ENCODE data around the gene EXOSC5.
"Not testable (repeated sequence)": the region's sequence is repeated elsewhere in the genome, so short reads cannot be mapped to it uniquely, and the experiment has no call there.

EXOSC5 gene

DNA sequence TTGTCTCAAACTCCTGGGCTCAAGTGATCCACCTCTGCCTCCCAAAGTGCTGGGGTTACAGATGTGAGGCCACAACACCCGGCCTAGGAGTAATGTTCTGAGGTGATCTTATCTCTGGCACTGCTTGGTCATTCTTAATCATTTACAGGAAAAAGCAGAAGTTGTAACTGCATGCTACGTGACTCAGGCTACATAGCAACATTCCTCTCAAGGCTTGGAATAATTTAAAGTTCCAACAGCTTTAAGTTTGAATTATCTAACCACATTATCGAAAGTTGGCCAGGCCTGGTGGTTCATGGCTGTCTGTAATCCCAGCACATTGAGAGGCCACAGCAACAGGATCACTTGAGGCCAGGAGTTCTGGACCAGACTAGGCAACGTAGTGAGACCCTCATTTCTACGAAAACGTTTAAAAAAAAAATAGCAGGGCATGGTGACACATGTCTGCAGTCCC is 29.3 kb downstream of the EXOSC5 start:
- no peak for DNase-seq (ENCODE audit: low read depth in 2 of 2)

DNA sequence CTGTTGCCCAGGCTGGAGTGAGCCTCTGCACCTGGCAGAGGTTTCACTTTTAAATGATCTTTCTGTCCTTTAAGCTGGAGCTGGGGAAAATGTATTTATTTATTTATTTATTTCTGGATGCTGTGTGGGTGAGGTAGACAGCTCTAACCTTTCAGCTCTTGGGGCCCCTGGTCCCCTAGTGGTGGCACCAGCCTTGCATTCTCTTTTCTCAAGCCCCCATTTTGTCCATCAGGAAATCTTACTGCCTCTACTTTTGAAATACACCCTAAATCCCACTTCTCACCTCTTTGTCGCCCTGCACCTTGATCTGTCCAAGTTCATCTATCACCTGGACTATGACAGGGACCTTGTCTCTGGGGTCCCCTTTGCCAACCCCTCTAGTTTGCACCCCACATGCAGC is 31.1 kb downstream of the EXOSC5 start:
- DNase-seq (ENCODE audit: low read depth in 2 of 2): no peak

DNA sequence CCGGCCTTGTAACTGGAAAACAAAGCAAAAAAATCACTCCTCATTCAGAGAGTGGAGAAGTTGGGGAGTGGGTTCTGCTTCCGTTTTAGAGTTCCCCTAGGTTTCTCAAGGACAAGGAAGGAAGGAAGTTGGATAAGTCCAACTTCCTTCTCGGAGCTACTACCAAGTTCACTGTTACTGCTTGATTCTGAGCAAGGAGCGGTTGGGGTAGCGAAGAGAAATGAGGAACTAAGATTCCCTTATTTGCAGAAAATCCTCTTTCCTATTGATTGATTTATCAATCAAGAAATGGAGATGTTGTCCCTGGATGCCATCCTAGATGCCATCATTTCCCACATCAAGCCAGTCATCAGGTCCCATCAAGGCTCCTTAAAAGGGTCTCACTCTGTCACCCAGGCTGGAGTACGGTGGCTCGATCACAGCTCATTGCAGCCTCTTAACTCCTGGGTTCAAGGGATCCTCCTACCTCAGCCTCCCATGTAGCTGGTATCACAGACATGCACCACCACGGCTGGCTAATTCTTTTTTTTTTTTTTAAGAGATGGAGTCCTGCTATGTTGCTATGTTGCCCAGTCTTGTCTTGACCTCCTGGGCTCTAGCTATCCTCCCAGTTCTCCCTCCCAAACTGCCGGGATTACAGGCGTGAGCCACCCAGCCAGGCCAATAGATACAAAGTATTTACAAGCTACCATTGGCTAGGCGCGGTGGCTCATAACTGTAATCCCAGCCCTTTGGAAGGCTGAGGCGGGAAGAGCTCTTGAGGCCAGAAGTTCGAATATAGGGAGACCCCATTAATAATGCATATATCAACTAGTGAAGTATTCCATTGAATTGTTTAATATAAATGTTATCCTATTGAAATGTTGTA is 32.4 kb downstream of the EXOSC5 start:
- DNase-seq (ENCODE audit: low read depth in 2 of 2): no peak

DNA sequence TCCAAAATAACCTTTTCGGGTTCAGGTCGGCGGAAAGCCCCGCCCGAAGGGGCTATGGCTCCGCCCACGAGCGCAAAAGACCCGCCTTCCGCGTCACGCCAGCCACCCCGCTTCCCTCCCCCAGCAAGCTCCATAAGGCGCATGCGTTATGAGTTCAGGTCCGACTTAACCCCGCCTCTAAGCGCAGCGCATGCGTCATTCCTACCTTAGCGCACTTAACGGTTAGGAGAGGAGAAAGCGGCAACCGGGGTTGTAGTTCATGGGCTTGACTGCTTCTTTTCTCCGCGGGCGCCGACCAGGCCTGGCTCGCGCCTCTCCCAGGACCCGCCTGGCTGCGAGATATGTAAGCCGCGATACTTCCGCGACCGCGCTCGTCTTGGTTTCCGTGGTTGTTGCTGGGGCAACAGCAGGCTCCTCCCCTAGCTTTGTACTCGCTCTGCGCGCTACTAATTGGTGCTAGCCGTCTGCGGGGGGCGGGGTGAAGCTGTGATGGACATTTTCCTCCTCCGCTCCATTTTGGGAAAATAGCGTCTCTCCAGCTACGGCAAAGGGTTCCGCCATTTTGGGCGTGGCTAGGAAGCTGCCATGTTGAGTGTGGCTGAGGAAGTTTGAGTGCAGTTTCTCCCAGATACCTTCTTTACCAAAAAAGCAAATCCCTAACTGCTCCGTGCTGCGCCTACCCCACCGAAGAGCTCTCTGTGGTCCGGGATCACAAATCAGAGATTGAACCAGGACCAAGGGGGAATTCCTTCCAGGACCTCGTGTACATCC is 33.2 kb downstream of the EXOSC5 start, which contains the start of gene B9D2:
TSS of gene B9D2 (minus strand) at position 397 of the 771 bp plus-strand sequence. CDS start 630 bp downstream, outside the sequence.
- peak; percentile 97 for DNase-seq (ENCODE audit: low read depth in 2 of 2)

DNA sequence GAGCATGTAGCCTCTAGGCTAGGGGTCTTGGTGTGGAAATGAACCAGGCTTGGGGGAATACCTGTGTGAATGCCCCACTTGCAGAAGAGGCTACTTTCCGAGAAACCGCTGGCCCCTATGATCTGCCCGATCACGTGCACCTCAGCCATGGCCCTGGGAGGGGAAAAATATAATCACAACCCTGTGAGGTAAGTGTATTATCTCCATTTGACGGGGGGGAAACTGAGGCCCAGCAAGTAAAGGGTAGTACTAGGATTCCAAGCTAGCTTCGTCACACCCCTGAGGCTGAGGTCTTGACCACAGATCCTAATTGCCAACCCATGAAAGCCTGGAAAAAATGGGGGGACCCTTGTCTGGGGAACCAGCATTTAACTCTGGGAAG is 33.8 kb downstream of the EXOSC5 start:
- DNase-seq (ENCODE audit: low read depth in 2 of 2): no peak

DNA sequence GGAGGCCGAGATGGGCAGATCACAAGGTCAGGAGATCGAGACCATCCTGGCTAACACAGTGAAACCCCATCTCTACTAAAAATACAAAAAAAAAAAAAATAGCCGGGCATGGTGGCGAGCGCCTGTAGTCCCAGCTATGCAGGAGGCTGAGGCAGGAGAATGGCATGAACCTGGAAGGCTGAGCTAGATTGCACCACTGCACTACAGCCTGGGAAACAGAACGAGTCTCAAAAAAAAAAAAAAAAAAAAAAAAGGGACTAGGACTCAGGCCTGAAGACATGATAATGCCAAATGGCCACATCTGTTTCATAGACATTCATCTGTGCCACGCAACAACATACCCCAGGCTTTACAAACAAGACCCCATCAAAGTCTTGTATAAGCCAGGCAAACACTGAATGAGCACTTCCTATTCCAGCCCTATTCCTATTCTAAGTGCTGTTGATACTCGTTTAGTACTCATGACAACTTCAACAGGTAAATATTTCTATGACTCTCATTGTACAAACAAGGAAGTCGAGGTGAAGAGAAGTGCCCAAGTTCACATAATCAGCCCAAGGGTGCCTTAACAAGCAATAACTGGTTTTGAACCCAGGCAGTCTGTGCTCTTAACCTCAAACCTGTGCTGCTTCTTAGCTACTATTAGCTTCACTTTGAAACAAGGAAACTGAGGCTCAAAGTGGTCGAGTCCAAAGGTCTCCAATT is 34.9 kb downstream of the EXOSC5 start:
- no peak for DNase-seq (ENCODE audit: low read depth in 2 of 2)

DNA sequence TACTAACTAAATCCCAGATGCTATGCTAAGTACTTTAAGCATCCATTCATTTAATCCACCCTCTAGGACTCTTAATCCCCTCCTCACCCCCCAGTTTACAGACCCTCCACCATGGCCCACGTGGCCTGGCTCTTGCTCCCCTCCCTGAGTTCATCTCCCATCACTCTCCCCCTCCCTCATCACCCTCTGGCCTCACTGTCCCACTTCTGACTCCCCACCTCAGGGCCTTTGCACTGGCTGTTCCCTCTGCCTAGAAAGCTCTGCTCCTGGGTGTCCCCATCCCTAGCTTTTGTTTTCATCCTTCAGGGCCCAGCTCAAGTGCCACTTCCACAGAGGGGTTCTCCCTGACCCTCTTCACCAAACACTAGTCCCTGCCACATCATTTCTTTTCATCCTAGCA is 37.4 kb downstream of the EXOSC5 start:
- no peak for DNase-seq (ENCODE audit: low read depth in 2 of 2)

DNA sequence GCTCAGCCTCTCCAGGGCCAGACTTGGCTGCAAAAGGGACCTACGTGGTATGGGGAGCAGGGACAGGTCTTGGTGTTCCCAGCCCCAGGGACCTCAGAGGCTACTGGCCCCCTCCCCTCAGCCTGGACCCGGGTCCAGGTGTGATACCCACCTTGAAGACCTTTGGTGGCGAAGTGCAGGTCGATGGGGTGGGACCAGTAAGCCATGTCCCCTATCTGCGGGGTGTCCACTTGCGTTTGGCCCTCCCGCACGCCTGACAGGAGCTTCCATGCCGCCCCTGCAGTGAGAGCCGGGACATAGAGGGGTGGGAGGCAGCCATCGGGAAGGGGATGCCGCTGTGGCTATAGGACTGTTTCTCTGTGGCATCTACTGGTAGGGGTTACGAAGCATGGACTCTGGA is 39.4 kb downstream of the EXOSC5 start:
- DNase-seq (ENCODE audit: low read depth in 2 of 2): no peak

DNA sequence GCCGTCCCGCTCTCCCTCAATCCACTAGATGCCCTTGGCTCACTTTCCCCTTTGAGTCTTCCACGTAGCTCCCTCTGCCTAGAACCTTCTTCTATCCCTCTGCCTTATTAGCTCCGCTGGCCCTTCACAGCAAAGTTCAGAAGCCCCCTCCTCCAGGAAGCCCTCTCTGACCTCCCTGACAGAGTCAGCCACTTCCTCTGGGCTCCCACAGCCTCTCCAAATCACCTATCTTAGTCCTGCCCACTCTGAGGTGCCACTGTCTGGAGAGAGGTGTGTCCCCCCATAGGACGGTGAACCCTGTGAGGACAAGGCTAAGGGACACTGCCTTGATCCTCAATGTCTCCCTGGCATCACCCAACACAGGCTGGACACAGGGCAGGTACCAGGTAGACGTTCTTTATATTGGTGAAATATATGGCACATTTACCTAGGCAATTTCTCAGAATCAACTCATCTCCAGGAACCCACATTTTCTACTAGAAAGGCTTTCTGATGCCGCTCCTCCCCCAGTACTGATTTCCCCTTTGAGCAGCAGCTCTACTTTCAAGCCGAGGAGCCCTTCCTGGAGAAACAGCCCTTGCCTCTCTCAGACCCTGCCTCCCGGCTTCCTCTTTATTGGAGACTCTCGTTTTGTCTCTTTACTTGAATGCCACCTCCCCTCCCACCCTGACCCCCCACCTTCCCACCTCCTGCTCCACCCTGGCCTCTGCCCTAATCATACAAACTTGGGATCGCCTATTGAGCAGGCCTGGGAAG is 40.0 kb downstream of the EXOSC5 start:
- DNase-seq (ENCODE audit: low read depth in 2 of 2): no peak

DNA sequence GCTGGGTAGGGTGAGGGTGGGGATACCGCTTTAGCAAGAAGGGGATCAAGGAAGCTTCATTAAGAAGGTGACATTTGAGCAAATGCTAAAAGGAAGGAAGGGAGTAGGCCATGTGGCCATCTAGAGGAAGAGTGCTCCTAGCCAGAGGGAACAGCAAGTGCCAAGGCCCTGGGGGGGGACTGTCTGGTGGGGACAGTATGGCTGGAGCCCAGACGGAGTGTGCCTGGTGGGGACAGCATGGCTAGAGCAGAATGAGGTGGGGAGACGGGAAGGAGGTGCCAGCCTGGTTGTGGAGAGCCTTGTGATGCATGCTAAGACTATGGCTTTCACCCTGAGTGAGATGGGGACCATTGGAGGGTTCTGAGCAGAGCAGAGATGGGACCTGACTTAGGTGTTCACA is 41.4 kb downstream of the EXOSC5 start:
- no peak for DNase-seq (ENCODE audit: low read depth in 2 of 2)

DNA sequence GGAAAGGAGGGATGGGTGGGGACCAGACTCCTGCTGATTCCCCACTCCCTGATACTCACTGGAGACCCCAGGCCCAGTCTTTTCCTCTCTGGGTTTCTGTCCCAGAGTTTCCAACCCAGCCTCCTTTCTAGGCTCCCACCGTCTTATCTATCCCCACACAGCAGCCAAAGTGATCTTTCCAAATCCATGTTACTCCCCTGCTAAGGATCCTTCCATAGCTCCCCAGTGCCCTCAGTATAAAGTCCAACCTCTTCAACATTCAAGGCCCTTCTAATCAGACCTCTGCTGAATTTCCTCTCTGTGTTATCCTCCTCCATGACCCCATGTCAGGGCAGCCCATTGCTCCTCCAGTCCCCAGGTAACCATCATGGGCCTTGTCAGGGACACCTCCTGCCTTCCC is 42.1 kb downstream of the EXOSC5 start:
- DNase-seq (ENCODE audit: low read depth in 2 of 2): no peak

DNA sequence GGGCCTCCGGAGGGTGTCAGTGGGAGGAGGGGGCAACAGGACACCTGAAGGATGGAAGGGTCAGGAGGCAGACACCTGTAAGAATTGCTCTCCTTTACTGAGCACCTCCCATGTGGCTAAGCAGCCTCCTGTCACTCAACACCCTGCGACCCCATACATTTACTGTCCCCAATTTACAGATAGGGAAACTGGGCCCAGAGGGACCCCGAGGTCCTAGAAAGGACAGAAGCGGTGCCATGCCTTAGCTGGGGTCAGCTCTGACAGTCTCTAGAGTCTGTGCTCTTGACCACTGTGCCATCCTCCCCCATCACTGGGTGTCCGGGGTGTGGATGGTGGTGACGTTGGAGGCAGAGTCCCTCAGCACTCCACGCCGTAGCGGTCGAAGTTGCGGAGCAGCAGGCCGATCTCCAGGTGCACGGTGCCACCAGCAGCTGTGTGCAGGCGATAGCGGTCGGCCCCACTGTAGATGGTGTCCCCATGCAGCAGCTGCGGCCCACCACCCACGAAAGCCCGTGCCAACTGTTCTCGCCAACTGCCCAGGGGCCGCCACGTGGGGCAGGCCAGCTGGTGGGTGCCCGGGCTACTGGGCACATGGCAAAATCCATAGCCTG is 42.7 kb downstream of the EXOSC5 start:
- DNase-seq (ENCODE audit: low read depth in 2 of 2): no peak

DNA sequence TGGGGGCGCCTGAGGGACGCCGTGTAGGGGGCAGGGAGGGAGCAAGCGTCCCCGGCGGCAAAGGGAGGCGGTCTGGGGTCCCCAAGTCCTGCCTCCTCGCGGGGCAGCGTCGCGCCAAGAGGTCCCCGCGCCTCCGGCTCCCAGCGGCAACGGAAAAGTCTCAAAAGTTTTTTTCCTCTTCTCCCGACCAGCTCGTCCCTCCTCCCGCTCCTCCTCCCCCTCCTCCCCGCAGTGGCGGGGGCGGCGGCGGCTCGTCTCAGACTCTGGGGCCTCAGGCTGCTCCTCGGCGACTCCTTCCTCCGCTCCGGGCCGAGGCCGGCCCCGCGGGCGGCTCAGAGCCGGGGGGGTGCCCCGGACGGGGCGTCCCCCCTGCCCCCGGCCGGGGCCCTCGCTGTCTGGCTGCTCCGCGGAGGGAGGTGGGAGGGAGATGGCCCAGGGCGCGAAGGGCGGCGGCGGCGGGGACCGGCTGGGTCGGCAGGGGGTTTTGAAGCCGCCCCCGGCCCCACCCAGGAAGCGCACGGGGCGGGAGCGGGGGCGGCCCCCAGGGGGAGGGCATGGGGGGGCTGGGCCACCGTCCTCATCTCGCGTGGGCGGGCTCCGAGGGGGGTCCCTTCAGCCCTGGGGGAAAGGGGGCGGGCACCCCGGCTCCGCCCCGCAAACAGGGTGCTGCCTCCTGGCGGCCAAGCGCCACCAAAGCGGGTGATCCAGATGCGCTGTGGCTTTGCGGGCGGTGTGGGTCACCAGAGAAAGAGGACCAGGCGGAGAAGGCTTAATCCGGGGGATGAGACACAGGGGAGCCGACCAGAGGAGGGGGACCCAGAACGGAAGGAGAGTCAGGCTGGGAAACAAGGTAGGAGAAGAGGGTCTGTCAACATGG is 43.5 kb downstream of the EXOSC5 start, which contains the start of gene TGFB1:
TSS of gene TGFB1 (minus strand) at position 457 of the 877 bp plus-strand sequence. CDS start 878 bp downstream, outside the sequence.
- peak; percentile 92 to 93 for DNase-seq (ENCODE audit: low read depth in 2 of 2)

DNA sequence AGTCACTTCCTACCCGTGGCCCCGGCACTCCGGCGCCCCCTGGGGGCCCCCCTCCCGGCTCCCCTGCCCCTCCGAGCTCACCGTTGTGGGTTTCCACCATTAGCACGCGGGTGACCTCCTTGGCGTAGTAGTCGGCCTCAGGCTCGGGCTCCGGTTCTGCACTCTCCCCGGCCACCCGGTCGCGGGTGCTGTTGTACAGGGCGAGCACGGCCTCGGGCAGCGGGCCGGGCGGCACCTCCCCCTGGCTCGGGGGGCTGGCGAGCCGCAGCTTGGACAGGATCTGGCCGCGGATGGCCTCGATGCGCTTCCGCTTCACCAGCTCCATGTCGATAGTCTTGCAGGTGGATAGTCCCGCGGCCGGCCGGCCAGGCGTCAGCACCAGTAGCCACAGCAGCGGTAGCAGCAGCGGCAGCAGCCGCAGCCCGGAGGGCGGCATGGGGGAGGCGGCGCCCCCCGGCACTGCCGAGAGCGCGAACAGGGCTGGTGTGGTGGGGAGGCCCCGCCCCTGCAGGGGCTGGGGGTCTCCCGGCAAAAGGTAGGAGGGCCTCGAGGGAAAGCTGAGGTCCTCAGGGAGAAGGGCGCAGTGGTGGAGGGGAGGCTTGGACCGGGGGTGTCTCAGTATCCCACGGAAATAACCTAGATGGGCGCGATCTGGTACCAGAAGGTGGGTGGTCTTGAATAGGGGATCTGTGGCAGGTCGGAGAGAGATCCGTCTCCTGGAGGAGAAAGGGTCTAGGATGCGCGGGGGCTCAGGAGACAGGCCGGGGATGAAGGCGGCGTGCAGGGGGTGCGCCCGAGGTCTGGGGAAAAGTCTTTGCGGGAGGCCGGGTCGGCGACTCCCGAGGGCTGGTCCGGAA is 44.3 kb downstream of the EXOSC5 start:
- DNase-seq (ENCODE audit: low read depth in 2 of 2): peak; percentile 64

DNA sequence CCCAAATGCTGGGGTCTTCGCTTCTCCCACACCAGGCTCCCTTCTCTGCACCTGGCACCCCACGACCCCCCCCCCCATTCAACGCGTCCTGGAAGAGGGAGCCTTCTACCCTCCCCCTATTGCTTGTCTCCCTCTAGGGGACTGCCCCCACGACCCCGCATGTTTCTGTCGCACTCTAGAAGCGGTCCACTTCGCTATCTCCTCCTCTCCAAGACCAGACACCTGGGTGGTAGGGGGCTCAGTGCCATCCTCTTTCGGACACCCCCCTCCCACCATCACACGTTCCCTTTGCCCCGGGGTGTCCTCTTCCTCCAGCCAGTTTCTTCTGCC is 44.9 kb downstream of the EXOSC5 start:
- DNase-seq (ENCODE audit: low read depth in 2 of 2): no peak

DNA sequence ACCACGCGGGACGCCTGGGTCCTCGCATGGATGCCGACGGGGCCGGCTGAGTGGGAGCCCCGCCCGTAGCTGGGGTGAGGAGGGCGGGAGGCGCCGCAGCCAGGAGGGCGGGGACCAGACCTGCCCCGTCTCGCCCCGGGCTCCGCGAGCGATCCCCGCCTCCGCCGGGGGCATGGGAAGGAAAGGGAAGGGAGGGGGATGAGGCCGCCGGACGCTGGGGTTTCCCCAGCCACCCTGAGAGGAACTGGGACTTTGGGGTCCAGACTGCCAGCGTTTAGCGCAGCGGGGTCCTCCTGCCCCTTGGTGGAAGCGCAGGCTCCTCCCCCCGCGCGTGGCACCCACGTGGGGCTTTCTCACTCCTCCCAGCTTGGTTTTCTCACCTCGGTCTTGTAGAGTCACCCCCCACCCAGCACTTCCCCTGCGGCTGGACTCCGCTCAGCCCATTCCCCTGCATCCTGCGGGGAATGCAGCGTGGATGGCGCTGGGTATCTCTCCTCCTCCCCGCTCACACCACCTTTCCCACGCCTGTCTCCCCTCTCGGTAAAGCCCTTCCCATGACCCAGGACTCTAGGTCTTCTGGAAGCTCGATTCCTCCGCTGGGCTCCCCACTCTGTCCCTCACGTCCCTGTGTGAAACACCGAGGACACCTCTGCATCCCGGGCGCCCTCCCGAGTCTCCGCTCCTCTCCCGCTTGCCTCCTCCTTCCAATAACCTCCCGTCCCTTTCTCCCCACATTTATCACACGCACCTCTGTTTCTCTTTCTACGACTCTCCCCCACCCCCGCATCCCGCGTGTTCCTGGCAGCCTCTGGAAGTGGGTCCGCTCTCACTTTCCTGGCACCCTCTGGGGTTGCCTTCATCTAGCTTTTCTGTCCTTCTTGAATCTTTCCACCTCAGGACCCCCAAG is 45.6 kb downstream of the EXOSC5 start:
- DNase-seq (ENCODE audit: low read depth in 2 of 2): peak; percentile 80 to 81

DNA sequence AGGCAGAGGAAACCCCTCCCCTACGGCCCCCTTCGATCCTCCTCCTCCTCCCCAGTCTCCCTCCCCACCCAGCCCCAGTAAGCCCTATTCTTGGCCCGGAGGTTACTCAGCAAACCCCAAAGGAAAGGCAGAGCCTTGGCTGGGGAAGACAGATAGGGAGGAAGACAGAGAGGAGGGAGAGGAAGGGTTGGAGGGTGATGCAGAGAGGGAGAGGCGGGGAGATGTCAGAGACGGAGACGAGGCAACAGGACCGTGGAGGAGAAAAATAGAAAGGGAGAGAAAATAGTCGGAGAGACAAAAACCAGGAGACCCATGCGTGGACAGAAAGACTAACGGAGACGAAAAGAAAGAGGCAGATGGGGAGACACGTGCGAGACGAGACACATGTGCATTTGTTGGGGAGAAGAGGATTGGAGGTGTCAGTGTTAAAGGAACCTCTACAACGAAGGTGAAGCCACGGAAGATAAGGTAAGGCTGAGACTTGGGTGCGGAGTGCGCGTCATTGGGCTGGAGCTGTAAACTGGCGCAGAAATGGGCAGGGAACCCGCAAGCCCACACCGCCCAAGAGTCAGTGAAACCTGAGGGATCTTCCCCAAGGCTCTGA is 46.3 kb downstream of the EXOSC5 start:
- DNase-seq (ENCODE audit: low read depth in 2 of 2): no peak

DNA sequence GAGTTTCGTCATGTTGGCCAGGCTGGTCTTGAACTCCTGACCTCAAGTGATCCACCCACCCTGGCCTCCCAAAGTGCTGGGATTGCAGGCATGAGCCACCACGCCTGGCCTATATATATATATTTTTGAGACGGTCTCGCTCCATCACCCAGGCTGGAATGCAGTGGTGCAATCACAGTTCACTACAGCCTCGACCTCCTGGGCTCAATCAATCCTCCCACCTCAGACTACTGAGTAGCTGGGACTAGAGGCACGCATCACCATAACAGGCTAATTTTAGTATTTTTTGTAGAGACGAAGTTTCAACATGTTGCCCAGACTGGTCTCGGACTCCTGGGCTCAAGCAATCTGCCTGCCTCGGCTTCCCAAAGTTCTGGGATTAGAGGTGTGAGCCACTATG is 50.2 kb downstream of the EXOSC5 start:
- DNase-seq (ENCODE audit: low read depth in 2 of 2): not testable (repeated sequence)
